HG03066 (cell line): ENCODE data around the gene KIF1A.
"Not testable (repeated sequence)": the region's sequence is repeated elsewhere in the genome, so short reads cannot be mapped to it uniquely, and the experiment has no call there.

Source experiments
- ATAC-seq: cut with Tn5 transposase; IDR thresholded peaks from one replicate; pipeline ENCODE4 v1.9.1; 2021; ENCODE audit warnings: low read depth; ENCODE audit not compliant: unreplicated experiment

Gene KIF1A

DNA sequence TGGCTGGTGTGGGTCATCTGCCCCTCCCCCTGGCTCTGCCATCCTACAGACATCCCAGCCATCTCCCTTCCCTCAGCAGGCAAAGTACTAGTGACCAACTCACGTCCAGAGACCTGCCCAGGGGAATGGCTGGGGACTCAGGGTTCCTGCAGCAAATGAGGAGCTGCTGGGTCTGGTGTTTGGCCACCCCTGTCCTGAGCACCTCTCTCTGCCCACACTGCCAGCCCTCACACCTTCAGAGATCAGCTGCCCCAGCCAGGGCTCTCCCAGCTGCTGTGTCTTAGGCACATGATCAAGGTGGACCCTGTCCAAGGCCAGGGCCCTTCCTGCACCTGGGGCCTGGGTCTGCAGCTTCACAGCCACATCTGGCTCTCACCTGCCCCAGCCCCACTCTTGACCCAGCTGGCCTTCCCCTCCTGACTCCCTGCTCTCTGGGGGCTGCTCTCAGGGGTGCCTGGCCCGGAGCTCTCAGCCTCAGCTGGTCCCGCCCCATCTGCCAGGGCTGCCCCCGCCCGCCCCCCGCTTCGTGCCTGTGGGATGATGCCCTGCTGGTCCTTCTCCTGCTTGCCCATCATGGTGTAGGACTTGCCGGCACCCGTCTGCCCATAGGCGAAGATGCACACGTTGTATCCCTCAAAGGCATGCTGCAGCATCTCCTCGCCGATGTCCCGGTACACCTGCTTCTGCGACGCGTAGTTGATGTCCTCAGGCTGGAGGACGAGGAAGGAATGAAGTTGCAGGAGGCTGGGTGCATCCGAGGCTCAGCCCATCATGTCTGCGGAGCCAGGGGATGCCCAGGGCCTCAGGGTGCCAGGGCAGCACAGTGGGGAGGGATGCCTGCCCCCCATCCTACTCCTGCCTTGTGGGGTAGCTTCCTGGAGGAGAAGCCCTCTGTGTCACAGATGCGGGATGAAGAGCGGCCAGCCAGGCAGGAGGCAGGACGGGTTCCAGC lies 32.2 kb downstream of the KIF1A start:
- no peak for ATAC-seq

DNA sequence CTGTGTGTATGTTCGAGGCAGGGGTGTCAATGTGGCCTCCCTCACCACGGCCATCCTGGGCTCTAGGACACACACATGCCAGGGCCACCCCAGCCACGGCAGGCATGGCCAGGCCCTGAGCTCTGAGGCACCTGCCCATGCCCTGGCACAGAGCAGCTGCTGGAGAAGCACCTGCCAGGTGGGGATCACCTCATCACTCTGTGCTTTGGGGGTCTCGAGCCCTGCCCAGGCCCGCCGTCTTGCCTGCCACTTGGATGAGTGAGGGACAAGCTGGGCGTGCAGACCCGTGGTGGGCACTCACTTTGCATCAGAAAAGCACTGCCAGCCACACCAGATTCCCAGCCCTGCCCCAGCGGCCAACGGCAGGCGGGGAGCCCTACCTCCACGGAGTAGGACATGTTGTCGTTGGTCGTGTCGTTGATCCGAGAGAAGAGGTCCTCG lies 33.1 kb downstream of the KIF1A start:
- no peak for ATAC-seq

DNA sequence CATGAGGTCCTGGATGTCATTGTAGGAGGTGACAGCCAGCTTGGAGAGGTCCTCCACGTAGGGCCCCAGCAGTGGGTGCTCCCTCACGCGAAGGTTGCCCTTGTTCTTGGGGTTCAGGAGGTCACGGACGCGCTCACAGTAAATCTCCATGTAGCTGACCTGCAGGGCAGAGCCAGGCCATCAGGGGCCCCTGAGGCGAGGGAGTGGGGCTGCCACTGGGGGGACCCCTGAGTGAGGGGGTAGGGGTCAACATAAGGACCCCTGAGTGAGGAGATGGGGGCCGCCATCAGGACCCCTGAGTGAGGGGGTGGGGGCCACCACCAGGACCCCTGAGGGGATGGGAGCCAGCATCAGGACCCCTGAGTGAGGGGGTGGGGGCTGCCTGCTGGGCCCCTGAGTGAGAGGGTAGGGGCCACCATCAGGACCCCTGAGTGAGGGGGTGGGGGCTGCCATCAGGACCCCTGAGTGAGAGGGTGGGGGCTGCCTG lies 33.6 kb downstream of the KIF1A start:
- ATAC-seq: no peak

DNA sequence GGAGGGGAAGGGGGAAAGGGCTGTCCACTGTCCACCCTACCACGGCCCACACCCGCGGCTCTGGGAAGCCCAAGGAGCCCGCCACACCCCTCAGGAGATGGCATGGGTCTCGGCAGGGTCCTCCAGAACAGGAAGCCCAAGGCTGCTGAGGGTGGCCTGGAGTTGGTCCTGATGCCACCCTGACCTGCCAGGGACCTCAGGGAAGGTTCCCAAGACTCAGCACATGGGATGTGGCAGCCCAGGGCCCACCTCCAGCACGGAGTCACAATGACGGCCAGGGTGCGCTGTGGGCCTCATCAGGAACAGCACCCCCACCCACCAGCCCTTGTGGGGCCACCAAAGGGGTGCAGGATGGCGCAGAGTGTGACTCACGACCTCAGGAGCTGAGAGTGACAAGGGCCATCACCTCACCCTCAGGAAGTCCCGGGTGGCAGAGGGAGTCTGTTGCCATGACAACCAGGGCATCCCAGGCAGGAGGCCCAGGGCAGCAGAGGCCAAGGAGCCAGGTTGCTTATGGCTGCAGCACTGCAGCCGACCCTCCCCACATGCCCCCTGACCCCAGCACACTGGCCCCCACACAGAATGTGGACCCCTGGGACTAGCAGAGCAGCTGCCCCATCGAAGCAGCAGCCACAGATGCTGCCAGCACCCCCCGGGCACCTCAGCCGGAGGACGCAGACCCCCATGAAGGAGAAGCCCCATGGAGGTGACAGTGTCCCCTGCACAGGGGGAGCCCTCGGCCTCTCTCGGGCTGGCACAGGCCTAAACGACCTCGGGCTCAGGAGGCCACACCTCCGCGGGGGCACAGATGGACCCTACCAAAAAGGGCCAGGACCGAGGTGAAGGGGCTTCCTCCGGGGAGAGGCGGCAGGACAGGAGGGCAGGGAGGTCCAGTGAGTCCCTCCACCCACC lies 34.3 kb downstream of the KIF1A start:
- ATAC-seq: no peak

DNA sequence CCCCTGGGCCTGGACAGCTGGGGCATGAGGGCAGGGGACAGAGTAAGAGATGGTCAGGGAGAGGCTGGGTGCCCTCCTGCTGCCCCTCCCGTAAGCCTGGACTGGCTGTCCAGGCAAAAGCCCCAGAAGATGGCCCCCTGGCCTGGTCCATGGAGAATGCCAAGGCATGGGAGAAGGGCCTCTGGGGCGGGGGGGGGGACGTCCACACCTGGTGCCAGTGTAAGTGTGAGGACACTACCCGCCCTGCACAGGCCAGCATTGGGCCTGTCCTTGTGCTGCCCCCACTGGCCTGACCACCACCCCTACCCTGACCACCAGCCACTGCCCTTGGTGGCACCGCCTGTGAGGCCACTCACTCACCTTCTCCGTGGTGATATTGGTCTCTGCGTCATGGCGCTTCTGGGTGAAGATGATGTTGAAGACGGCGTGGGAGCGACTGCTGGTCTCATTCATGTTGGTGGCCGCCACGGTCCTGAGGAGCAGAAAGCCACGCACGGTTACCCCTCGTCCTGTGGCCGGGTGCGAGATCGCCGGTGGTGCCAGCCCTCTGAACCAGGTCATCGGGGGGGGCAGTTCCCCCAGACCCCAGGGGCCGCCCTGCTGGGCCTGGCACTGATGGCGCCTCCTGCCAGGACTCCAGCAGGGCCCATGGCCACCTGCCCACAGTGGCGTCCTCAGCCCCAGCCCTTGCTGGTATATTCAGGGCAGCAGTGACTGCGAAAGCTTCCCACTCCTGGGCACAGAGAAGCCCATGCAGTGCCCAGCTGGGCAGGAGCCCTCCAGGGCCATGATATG lies 35.2 kb downstream of the KIF1A start:
- no peak for ATAC-seq

DNA sequence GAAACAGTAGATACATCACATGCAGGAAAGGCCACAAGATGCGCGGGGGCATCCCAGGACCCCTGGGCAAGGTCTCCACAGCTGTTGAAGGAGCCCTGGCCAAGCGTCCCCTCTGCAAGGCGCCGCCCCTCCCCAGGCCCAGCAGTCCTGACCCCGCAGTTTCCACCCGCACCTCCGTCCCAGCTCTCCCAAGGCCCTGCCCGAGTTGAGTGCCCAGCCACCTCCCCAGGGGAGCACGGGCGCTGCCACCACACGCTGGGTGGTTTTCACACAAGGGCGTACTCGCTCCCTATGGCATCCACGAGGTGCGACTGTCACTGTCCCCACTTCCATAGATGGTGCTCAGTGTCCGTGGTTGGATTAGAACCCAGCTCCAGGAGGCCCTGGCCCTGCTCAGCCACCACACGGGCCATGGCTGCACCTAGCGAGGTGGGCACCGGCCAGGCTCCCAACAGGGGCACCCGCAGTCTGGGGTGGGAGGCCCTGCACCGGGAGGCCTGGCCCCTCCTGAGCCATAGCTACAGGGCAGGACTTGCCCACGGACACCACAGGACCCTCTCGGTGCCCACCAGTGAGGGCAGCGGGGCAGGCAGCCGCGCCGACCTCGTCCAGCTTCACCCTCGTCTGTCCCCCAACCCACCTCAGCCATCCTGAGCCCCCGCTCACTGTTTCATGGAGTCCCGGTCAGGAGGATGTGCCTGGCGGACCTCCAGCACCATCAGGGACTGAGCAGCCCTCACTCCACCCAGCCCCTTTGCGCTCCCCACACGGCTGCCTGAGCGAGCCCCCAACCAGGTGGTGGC lies 36.0 kb downstream of the KIF1A start:
- no peak for ATAC-seq

DNA sequence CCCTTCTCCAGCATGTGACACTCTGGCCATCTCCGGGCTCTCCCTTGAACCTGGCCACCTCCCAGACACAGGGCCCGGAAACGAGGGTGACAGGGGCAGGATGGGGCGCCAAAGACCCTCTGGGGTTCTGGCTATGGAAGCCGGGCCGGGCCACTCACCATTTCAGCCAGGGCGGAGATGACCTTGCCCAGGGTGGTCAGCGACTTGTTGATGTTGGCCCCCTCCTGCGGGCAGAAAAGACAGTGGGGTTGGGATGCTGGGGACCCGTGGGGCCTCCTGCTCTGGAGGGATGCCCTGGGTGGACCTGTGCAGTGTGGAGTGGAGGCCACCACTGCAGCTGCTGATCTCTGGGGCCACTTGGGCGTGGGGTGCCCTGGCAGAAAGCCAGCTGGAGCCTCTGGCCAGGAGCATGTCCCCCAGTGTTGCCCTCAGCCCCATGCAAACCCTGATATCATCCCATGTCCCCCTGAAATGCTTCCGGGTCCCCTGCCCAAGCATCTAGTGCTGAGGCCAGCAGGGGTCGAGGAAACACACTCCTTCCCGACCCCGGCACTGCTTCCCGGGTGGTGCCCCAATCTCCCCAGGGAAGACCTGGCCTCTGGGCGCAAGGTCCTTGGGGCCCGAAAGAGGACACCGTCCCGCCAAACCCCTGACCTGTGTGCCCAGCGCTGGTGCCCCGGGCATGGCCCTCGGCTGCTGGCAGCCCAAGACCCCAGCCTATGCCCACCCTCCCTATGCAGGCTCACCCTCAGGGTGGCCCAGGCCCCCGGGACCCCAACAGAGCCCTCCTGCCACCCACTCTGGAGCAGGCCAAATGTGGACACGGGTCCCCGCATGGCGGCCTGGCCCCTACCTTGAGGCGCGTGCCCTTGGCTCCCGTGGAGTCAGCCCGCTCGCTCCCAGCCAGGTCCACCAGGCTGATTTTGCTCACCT lies 36.9 kb downstream of the KIF1A start:
- ATAC-seq: no peak

DNA sequence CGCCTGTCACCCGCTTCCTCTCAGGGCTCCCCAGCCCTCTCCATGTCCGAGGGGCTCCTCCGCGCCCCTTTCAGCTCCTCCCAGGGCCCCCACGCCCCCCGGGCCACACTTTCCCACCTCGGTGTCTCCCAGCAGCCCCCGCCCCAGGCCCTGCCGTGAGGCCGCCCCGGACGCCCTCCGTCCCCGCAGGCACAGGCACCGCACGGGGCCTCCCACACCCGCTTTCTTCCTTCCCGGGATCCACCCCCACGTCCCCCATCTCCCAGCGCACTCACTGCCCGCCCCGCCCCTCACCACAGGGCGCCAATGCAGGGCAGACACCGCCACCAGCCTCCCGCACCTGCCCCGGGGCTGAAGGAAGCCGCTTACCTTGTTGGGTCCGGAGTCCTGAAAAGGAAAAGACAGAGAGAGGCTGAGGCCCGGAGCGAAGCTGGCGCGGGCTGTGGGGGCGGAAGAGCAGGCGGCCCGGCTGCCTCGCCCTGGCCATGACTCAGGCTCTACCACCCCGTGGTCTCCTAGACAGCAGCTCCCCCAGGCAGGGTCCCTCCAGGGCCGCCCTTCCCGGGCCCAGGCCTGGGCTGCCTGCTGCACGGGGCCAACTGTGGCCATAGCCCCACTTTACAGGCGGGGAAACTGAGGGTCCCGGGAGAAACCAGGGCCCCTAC lies 37.7 kb downstream of the KIF1A start:
- ATAC-seq: no peak

DNA sequence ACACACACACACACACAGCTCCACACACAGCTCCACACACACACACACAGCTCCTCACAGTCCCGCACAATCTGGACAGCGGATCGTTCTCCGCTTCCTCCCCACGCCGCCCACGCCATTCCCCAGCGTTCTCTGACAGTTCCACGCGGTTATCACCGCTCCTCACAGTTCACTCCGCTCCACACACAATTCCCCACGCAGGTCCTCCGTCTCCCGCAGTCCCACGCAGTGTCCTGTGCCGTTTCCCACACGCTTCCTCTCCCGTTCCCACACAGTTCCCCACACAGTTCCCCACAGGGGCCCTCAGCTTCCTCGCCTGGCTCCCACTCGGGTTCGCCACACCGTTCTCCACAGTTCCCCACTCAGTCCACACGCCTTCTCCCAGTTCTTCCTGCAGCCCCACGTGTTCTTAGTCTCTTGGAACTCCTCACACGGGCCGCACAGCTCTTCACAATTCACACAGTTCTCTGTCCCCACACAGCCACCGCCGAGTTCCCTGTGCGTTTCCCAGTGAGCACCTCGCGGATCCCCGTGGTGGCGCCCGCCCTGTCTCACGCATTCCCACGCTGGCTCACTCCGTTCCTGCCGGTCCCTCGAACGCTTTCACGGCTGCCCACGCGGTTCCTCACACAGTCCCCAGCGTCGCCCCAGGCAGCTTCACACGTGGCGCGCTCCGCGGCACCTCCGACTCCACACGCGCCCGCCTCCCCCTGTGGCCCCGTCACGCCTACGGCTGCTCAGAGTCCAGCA lies 38.4 kb downstream of the KIF1A start:
- no peak for ATAC-seq

DNA sequence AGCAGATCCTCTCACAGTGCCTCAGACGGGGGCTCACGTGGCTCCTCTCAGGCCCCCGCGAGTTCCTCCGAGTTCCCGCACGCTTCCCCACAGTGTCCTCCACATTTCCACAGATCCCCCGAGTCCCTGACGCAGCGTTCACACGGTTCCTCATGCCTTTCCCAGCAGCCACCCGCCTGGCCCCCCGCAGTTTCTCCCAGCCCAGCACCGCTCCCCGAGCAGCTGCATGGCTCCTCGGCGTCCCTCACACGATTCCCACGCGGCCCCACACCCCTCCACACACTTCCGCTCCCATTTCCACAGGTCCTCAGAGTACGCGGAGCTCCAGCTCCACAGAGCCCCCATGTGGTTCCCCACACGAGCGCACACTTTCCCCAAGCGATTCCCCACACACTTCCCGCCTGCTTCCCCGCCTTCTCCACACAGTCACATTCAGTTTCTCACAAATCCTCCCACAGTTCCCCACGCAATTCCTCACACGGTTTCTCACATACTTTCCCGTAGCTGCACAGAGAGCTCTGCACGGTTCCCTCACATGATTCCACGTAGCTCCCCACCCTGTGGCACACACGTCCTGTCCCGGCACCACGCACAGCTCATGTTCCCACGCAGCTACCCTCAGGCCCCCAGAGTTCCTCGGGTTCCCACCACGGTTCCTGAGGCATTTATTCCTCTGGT lies 39.9 kb downstream of the KIF1A start:
- no peak for ATAC-seq

DNA sequence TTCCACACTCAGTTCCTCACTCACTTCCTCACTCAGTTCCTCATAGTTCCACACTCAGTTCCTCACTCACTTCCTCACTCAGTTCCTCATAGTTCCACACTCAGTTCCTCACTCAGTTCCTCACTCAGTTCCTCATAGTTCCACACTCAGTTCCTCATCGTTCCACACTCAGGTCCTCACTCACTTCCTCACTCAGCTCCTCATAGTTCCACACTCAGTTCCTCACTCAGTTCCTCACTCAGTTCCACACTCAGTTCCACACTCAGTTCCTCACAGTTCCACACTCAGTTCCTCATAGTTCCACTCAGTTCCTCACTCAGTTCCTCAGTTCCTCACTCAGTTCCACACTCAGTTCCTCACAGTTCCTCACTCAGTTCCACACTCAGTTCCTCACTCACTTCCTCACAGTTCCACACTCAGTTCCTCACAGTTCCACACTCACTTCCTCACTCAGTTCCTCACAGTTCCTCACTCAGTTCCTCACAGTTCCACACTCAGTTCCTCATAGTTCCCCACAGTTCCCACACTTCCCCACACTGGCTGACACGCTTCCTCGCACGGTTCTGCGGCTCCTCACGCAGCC lies 40.7 kb downstream of the KIF1A start:
- not testable (repeated sequence) for ATAC-seq

DNA sequence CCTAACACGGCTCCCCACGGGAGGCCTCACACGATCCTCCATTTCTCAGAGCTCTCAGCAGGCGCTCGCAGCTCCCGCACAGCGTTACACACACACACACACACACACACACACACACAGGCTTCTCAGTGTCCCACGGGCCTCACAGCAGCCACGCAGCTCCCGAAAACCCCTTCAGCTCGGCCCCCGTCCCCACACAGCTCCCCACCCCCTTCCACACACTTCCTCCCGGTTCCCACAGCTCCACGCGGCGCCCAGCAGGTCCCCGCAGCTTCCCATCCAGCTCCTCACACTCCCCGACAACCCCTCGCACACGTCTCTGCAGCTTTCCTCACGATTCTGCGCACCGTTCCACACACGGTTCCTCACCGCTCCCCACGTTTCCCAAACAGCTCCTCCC lies 41.6 kb downstream of the KIF1A start:
- ATAC-seq: no peak

DNA sequence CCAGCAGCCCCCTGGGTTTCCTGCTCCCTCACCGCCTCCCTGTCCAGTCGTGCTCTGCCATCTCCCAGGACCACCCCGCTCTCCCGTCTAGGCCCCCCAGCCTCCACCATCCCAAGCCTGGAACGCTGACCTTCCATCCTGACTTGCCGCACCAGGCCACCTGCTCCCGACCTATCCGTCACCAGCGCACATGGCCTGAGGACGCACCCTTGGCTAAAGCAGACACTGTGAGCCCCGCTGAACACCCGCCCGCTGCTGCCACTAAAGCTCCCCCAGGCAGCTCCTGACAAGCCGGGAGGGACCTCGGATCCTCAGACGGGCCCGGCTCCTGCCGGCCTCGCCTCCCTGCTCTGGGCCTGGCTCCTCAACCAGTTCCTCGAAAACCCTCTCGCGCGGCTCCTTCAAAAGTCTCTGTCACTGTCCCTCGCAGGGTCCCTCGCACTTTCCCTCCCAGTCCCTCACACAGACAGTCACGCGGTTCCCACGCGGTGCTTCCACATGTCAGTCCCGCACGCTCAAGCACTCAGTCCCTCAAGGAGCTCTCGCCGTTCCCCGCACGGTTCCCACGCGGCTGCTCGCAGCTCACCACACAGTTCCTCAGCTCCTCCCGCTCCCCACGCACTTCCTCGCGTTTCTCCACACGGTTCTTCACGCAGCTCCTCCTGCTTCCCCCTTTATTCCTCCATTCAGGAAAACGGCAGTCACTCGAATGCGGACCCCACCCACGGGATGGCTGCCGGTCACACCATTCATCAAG lies 42.4 kb downstream of the KIF1A start:
- ATAC-seq: no peak

DNA sequence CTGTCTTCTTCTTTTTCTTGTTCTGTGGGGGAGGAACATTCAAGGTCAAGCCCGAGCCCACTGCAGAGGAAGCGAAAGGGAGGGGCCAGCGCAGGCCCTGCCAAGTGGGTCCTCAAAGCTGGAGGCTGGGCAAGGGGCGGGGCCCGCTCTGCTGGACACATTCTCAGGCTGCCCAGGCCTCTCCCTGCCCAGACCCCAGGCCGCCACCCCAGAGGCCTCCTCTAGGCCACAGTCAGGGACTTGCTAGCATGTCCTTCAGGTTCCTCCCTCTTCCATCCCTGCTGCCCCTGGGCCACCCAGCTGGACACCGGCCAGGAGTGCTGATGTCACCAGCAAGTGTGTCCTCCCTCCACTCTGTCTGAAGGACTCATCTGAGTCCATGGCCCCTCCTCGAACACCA lies 44.1 kb downstream of the KIF1A start:
- ATAC-seq: no peak

DNA sequence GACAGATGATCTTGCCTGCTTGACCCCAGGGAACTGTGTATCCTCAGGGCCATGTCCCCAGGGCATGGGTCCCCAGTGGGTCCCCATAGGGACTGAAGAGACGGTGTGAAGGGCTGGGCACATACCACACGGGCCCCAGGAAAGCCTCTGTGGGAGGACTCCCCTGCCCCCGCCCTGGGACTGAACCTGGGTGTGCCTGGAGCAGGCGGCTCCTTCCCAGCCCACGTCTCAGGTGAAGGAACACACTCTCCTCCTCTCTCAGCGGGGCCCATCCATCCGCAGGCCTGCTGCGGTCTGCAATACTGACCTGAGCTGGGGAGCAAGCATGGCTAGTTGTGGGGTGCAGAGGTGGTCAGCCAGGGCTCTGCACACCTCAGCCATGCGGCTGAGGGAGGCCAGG lies 45.2 kb downstream of the KIF1A start:
- no peak for ATAC-seq

DNA sequence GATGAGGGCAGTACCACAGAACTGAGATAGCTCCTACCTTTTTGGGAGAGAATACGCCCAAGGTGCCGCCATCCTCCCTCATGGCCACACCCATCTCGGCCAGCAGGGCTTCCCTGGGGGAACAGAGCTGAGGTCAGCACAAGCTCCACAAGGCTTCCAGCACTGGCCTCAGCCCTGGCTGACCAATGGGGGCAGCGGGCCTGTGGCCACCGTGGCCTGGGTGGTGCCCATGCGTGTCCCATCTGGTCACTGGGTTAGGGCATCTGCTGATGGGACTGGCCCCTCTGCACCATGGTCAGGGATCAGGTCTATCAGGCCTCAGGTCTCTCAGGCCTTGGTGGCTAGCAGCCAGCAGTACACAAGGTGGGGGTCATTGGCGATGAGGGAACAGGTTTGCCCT lies 50.9 kb downstream of the KIF1A start:
- no peak for ATAC-seq
